ENCODE results near the gene SUGCT.

SUGCT gene

GRCh38 chr7:40419806-40420205, 285.0 kb downstream of the SUGCT start:
- peaks cover 12% of the 10 kb centered on the region for H3K4me1 Mint-ChIP-seq
- no peak overlapping the region for H3K4me3 Mint-ChIP-seq
- no peaks in the 10 kb centered on the region for H3K27me3 Mint-ChIP-seq (ENCODE audit: low read depth)
- no peaks in the 10 kb centered on the region for H3K9me3 Mint-ChIP-seq
- H3K27ac Mint-ChIP-seq = peak overlapping the region in 2 of 3 experiments; percentile 2 to 55
- H3K36me3 Mint-ChIP-seq (ENCODE audit: low read depth) = no peaks in the 10 kb centered on the region
- no peak for TF ChIP-seq CTCF (IDR thresholded peaks at IDR 0.05; ENCODE audit: unreplicated experiment in 3 of 3)

- Mint-ChIP-seq H3K27ac (no peak overlapping the region), H3K27me3 (ENCODE audit: low read depth) (no peaks in the 10 kb centered on the region), H3K36me3 (ENCODE audit: low read depth) (no peaks in the 10 kb centered on the region), H3K4me1 (peaks cover 12% of the 10 kb centered on the region), H3K4me3 (no peak overlapping the region), H3K9me3 (no peaks in the 10 kb centered on the region)
- TF ChIP-seq CTCF (IDR thresholded peaks at IDR 0.05; ENCODE audit: unreplicated experiment in 3 of 3) = no peak
Observed at GRCh38 chr7:40421433-40421832, 286.6 kb downstream of the SUGCT start.

GRCh38 chr7:40425696-40426095, 290.9 kb downstream of the SUGCT start:
- no peak overlapping the region for H3K27ac Mint-ChIP-seq
- no peak for TF ChIP-seq CTCF (IDR thresholded peaks at IDR 0.05; ENCODE audit: unreplicated experiment in 3 of 3)

GRCh38 chr7:40428421-40428820, 293.6 kb downstream of the SUGCT start:
- no peak for TF ChIP-seq CTCF (IDR thresholded peaks at IDR 0.05; ENCODE audit: unreplicated experiment in 3 of 3)
- no peaks in the 10 kb centered on the region for H3K36me3 Mint-ChIP-seq (ENCODE audit: low read depth)
- no peak overlapping the region for H3K4me3 Mint-ChIP-seq
- no peak overlapping the region for H3K27ac Mint-ChIP-seq
- H3K9me3 Mint-ChIP-seq = peaks cover 14% of the 10 kb centered on the region
- H3K27me3 Mint-ChIP-seq (ENCODE audit: low read depth) = no peaks in the 10 kb centered on the region
- H3K4me1 Mint-ChIP-seq = no peaks in the 10 kb centered on the region

More at GRCh38 chr7:40425696-40426095, 290.9 kb downstream of the SUGCT start:
- Mint-ChIP-seq H3K9me3 (no peaks in the 10 kb centered on the region), H3K27me3 (ENCODE audit: low read depth) (no peaks in the 10 kb centered on the region), H3K36me3 (ENCODE audit: low read depth) (no peaks in the 10 kb centered on the region), H3K4me3 (no peak overlapping the region), H3K4me1 (no peaks in the 10 kb centered on the region)

- no peak overlapping the region for H3K4me3 Mint-ChIP-seq
- H3K27ac Mint-ChIP-seq = no peak overlapping the region
- no peaks in the 10 kb centered on the region for H3K36me3 Mint-ChIP-seq (ENCODE audit: low read depth)
- no peak for TF ChIP-seq CTCF (IDR thresholded peaks at IDR 0.05; ENCODE audit: unreplicated experiment in 3 of 3)
- H3K9me3 Mint-ChIP-seq = peaks cover 16% of the 10 kb centered on the region
- no peaks in the 10 kb centered on the region for H3K4me1 Mint-ChIP-seq
- no peaks in the 10 kb centered on the region for H3K27me3 Mint-ChIP-seq (ENCODE audit: low read depth)
Observed at GRCh38 chr7:40429826-40430225, 295.0 kb downstream of the SUGCT start.

- Mint-ChIP-seq H3K27ac (no peak overlapping the region), H3K9me3 (peaks cover 16% of the 10 kb centered on the region), H3K27me3 (ENCODE audit: low read depth) (no peaks in the 10 kb centered on the region), H3K4me3 (no peak overlapping the region), H3K4me1 (no peaks in the 10 kb centered on the region), H3K36me3 (ENCODE audit: low read depth) (no peaks in the 10 kb centered on the region)
- no peak for TF ChIP-seq CTCF (IDR thresholded peaks at IDR 0.05; ENCODE audit: unreplicated experiment in 3 of 3)
Observed at GRCh38 chr7:40432046-40432445, 297.2 kb downstream of the SUGCT start.
